Endothelial cell (in vitro differentiated cells): ENCODE data around the gene NGEF. TPM values are rescaled to one million over a fixed set of nuclear protein-coding genes. Genes with fewer than 3 reads are reported as not detected.

Source experiments
- DNase-seq: peaks from one replicate; pipeline ENCODE4 v3.0.0; 2021; ENCODE audit warnings: low spot score
- H3K27ac Mint-ChIP-seq: one replicate; pipeline ENCODE4 v1.8.0; 2021; ENCODE audit warnings: mixed read lengths, inconsistent platforms; ENCODE audit not compliant: unreplicated experiment
- H3K27me3 Mint-ChIP-seq: one replicate; pipeline ENCODE4 v1.8.0; 2021; ENCODE audit warnings: mild to moderate bottlenecking, moderate library complexity, mixed read lengths, inconsistent platforms; ENCODE audit not compliant: unreplicated experiment
- H3K36me3 Mint-ChIP-seq: one replicate; pipeline ENCODE4 v1.8.0; 2021; ENCODE audit warnings: mild to moderate bottlenecking, low read depth, mixed read lengths, inconsistent platforms; ENCODE audit not compliant: unreplicated experiment
- H3K4me1 Mint-ChIP-seq: one replicate; pipeline ENCODE4 v1.8.0; 2021; ENCODE audit warnings: mild to moderate bottlenecking, mixed read lengths, inconsistent platforms; ENCODE audit not compliant: unreplicated experiment
- H3K4me3 Mint-ChIP-seq: one replicate; pipeline ENCODE4 v1.8.0; 2021; ENCODE audit warnings: mild to moderate bottlenecking, mixed read lengths, inconsistent platforms; ENCODE audit not compliant: unreplicated experiment
- H3K9me3 Mint-ChIP-seq: one replicate; pipeline ENCODE4 v1.8.0; 2021; ENCODE audit warnings: mixed read lengths, inconsistent platforms; ENCODE audit not compliant: unreplicated experiment
- total RNA-seq: library from RNA; stranded (reverse); fragmentation: NEBNext Ultra II Directional; extraction: Animal tissue kit (Norgen Biotek cat#: 25700); gene quantifications from one replicate; pipeline ENCODE4 v1.2.1, GENCODE V29; 2021; ENCODE audit not compliant: unreplicated experiment
- TF ChIP-seq, protein P1 (sequence below): fragments of 200-600 bp; sonication (generic); IDR thresholded peaks from one replicate; pipeline ENCODE4 v1.5.0; 2021; ENCODE audit warnings: antibody characterized with exemption; ENCODE audit not compliant: unreplicated experiment

Gene NGEF
- total RNA-seq, 1 donor from 2014 or later = 1.4 TPM

- Mint-ChIP-seq H3K4me3 (no peak overlapping the region), H3K36me3 (peaks cover 8% of the 10 kb centered on the region), H3K9me3 (no peaks in the 10 kb centered on the region), H3K4me1 (peaks cover 17% of the 10 kb centered on the region), H3K27me3 (peaks cover 26% of the 10 kb centered on the region), H3K27ac (no peak overlapping the region)
- no peak for DNase-seq
- TF ChIP-seq, protein P1, sequence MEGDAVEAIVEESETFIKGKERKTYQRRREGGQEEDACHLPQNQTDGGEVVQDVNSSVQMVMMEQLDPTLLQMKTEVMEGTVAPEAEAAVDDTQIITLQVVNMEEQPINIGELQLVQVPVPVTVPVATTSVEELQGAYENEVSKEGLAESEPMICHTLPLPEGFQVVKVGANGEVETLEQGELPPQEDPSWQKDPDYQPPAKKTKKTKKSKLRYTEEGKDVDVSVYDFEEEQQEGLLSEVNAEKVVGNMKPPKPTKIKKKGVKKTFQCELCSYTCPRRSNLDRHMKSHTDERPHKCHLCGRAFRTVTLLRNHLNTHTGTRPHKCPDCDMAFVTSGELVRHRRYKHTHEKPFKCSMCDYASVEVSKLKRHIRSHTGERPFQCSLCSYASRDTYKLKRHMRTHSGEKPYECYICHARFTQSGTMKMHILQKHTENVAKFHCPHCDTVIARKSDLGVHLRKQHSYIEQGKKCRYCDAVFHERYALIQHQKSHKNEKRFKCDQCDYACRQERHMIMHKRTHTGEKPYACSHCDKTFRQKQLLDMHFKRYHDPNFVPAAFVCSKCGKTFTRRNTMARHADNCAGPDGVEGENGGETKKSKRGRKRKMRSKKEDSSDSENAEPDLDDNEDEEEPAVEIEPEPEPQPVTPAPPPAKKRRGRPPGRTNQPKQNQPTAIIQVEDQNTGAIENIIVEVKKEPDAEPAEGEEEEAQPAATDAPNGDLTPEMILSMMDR = no peak
Measured at GRCh38 chr2:232873292-232873908, 139.7 kb downstream of the NGEF start.

- Mint-ChIP-seq H3K36me3 (peaks cover 8% of the 10 kb centered on the region), H3K4me3 (no peak overlapping the region), H3K27me3 (peaks cover 23% of the 10 kb centered on the region), H3K4me1 (peaks cover 15% of the 10 kb centered on the region), H3K9me3 (no peaks in the 10 kb centered on the region), H3K27ac (no peak overlapping the region)
- DNase-seq = no peak
- TF ChIP-seq, protein P1 = no peak
Measured at GRCh38 chr2:232872826-232873225, 140.2 kb downstream of the NGEF start.

- Mint-ChIP-seq H3K27ac (no peak overlapping the region), H3K27me3 (peaks cover 19% of the 10 kb centered on the region), H3K36me3 (peaks cover 4% of the 10 kb centered on the region), H3K9me3 (no peaks in the 10 kb centered on the region), H3K4me1 (peaks cover 11% of the 10 kb centered on the region), H3K4me3 (no peak overlapping the region)
- no peak for DNase-seq
- TF ChIP-seq, protein P1 = no peak
Measured at GRCh38 chr2:232871835-232872736, 141.0 kb downstream of the NGEF start.

- Mint-ChIP-seq H3K27me3 (peaks cover 19% of the 10 kb centered on the region), H3K27ac (no peak overlapping the region), H3K36me3 (peaks cover 4% of the 10 kb centered on the region), H3K4me1 (peaks cover 11% of the 10 kb centered on the region), H3K4me3 (no peak overlapping the region), H3K9me3 (no peaks in the 10 kb centered on the region)
- TF ChIP-seq, protein P1 = no peak
- DNase-seq = no peak
Measured at GRCh38 chr2:232871418-232871834, 141.6 kb downstream of the NGEF start.
